ENCODE measurements around the gene NRG2.

NRG2 gene

DNA sequence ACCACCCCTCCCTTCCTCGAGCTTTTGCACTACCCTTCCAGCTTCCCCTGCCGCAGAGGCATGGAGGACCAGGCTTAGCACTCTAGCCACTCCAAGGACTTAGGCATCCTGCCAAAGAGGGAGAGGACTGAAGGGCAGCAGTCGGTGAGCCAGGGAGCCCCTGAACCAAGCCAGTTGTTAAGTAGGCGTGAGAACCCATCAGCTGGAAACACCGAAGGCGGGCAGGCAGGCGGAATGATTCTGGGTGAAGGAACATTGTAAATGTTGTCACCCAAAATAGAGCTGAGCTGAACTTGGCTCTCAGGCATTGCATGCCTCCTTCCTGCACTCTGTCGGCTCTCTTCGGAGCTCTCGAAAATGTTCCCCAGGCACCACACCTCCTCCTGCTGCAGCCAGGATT, 42.8 kb downstream of the NRG2 start:
- Histone ChIP-seq H3K9ac (ENCODE audit: low read length) (no peak overlapping the region), H3K4me1 (ENCODE audit: control insufficient read depth, insufficient read depth, low read length) (no peaks in the 10 kb centered on the region), H3K9me3 (ENCODE audit: control insufficient read depth, low read length) (no peaks in the 10 kb centered on the region), H3K36me3 (ENCODE audit: control insufficient read depth, insufficient read depth, low read length) (no peaks in the 10 kb centered on the region), H3K27me3 (ENCODE audit: control insufficient read depth, insufficient read depth, low read length) (peaks cover 16% of the 10 kb centered on the region), H3K4me3 (ENCODE audit: low read length) (no peak overlapping the region)

DNA sequence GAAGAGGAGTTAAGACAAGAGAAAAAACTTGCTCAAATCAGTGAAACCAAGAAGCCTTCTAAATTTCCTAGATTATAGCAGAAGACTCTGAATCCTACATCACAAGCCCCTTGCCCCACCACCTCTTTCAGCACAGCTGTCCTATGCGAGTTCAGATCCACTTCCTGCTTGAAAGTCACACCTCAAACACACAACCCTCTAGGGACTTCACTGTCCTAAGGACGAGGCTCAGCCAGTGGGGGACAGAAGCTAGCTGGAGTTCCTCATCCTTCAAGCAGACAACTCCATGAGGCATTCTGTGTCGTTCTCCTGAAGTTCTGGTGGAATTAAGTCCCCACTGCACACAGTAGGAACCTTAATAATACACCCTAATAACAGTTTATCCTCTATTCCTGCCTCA, 44.3 kb downstream of the NRG2 start:
- H3K9ac ChIP-seq (ENCODE audit: low read length): no peak overlapping the region
- H3K4me1 ChIP-seq (ENCODE audit: control insufficient read depth, insufficient read depth, low read length): no peaks in the 10 kb centered on the region
- H3K9me3 ChIP-seq (ENCODE audit: control insufficient read depth, low read length): no peaks in the 10 kb centered on the region
- no peak overlapping the region for H3K4me3 ChIP-seq (ENCODE audit: low read length)
- H3K27me3 ChIP-seq (ENCODE audit: control insufficient read depth, insufficient read depth, low read length): peaks cover 16% of the 10 kb centered on the region
- H3K36me3 ChIP-seq (ENCODE audit: control insufficient read depth, insufficient read depth, low read length): no peaks in the 10 kb centered on the region

DNA sequence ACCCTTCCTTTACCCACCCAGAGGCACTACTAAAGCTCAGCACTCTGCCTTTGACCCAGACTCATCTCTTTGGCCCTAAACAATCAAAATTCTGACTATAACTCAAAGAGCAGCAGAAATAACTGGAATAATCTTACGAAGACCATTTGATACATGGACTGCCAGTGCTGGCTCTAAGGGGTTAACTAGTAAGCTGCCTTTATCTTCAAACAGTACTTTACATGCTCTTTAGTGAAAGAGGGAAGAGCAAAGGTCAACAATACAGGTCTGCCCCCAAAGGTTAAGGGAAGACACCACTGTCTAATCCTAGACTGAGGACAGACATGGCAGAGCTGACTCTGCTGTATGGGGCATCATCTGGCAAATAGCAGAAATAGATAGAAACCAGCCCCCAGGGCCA, 45.8 kb downstream of the NRG2 start:
- Histone ChIP-seq H3K27me3 (ENCODE audit: control insufficient read depth, insufficient read depth, low read length) (peaks cover 12% of the 10 kb centered on the region), H3K9me3 (ENCODE audit: control insufficient read depth, low read length) (no peaks in the 10 kb centered on the region), H3K9ac (ENCODE audit: low read length) (no peak overlapping the region), H3K4me1 (ENCODE audit: control insufficient read depth, insufficient read depth, low read length) (no peaks in the 10 kb centered on the region), H3K36me3 (ENCODE audit: control insufficient read depth, insufficient read depth, low read length) (no peaks in the 10 kb centered on the region), H3K4me3 (ENCODE audit: low read length) (no peak overlapping the region)

DNA sequence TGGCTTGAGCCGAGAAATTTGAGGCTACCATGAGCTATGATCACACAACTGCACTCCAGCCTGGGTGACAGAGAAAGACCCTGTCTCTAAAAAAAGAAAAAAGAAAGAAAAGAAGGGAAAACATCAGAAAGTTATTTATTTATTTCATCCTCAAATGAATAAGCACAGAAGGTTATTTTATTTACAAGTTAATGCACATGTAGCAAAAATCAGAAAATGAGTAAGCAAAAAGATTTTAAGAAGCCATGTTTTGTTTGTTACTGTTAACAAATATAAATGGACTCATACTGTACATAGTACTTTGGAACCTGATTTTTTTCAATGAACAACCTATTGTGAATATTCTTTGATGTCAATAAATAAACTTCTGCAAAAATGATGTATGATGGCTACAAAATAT, 47.2 kb downstream of the NRG2 start:
- Histone ChIP-seq H3K4me1 (ENCODE audit: control insufficient read depth, insufficient read depth, low read length) (no peaks in the 10 kb centered on the region), H3K36me3 (ENCODE audit: control insufficient read depth, insufficient read depth, low read length) (no peaks in the 10 kb centered on the region), H3K27me3 (ENCODE audit: control insufficient read depth, insufficient read depth, low read length) (peaks cover 12% of the 10 kb centered on the region), H3K9me3 (ENCODE audit: control insufficient read depth, low read length) (no peaks in the 10 kb centered on the region), H3K9ac (ENCODE audit: low read length) (no peak overlapping the region), H3K4me3 (ENCODE audit: low read length) (no peak overlapping the region)

DNA sequence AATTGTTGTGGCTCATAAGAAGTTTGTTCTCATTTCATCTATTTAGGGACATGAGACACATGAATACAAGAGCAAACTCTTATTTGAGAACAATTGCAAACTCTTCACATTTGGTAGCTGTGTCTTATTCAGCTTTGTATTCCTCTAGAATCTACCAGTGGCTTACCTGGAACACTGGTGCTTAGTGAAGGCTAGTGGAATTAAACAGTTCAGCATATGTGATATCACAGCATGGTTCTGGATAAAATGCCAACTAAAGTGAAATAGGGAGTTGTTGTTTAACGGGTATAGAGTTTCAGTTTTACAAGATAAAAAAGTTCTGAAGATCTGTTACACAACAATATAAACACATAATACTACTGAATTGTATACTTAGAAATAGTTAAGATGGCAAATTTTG, 48.9 kb downstream of the NRG2 start:
- Histone ChIP-seq H3K27me3 (ENCODE audit: control insufficient read depth, insufficient read depth, low read length) (peaks cover 5% of the 10 kb centered on the region), H3K9me3 (ENCODE audit: control insufficient read depth, low read length) (no peaks in the 10 kb centered on the region), H3K9ac (ENCODE audit: low read length) (no peak overlapping the region), H3K36me3 (ENCODE audit: control insufficient read depth, insufficient read depth, low read length) (no peaks in the 10 kb centered on the region), H3K4me1 (ENCODE audit: control insufficient read depth, insufficient read depth, low read length) (no peaks in the 10 kb centered on the region), H3K4me3 (ENCODE audit: low read length) (no peak overlapping the region)

DNA sequence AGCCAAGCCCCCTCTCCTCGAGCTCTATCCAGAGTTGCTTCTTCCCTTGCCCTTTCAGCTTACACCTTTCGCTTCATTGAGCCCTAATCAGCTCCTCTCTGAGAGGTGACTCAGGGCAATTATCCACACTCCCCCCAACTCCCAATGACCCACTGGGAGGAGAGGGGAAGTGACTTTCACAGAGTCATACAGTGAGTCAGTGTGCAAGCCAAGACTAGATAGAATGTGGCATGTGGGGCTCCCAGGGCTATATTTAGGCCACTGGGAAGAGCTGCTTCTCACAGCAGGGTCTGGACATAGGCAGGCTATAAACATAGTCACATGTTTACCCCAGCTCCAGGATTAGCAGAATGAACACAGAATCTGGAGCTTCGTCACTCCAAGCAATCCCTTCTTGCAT, 57.4 kb downstream of the NRG2 start:
- Histone ChIP-seq H3K4me3 (ENCODE audit: low read length) (no peak overlapping the region), H3K9ac (ENCODE audit: low read length) (no peak overlapping the region), H3K27me3 (ENCODE audit: control insufficient read depth, insufficient read depth, low read length) (peaks cover 6% of the 10 kb centered on the region), H3K9me3 (ENCODE audit: control insufficient read depth, low read length) (no peaks in the 10 kb centered on the region), H3K4me1 (ENCODE audit: control insufficient read depth, insufficient read depth, low read length) (no peaks in the 10 kb centered on the region), H3K36me3 (ENCODE audit: control insufficient read depth, insufficient read depth, low read length) (no peaks in the 10 kb centered on the region)

DNA sequence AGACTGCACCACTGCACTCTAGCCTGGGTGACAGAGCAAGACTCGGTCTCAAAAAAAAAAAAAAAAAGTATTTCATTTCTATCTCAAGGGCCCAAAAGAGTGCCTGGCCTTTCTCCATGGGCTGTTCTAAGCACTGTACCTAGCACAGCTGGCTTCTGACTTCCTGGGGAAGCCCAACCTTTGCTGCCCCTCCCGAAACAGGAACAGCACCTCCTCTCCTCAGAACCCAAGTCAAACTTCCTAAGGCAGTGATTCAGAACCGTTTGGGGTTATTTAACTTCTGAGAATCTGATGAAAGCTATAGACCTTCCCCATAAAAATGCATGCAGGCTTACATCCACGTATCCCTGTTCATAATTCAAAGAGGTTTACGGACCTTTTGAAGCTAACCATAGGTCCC, 57.8 kb downstream of the NRG2 start:
- Histone ChIP-seq H3K4me1 (ENCODE audit: control insufficient read depth, insufficient read depth, low read length) (no peaks in the 10 kb centered on the region), H3K9ac (ENCODE audit: low read length) (no peak overlapping the region), H3K4me3 (ENCODE audit: low read length) (no peak overlapping the region), H3K9me3 (ENCODE audit: control insufficient read depth, low read length) (no peaks in the 10 kb centered on the region), H3K36me3 (ENCODE audit: control insufficient read depth, insufficient read depth, low read length) (no peaks in the 10 kb centered on the region), H3K27me3 (ENCODE audit: control insufficient read depth, insufficient read depth, low read length) (peaks cover 10% of the 10 kb centered on the region)

DNA sequence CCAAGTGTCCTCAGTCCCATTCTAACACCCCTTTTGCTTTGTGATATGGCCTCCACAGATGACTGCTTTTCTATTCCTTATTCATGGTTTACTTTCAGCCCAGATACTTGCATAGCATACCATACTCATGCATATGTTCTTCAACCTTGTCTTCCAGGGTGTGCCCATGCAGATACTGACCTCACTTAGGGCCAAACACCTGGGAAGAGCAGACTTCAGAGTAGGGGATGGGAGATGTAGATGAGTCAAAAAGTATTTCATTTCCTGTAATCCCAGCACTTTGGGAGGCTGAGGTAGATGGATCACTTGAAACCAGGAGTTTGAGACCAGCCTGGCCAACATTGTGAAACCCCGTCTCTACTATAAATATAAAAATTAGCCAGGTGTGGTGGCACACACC, 58.3 kb downstream of the NRG2 start:
- Histone ChIP-seq H3K9ac (ENCODE audit: low read length) (no peak overlapping the region), H3K4me3 (ENCODE audit: low read length) (no peak overlapping the region), H3K9me3 (ENCODE audit: control insufficient read depth, low read length) (no peaks in the 10 kb centered on the region), H3K36me3 (ENCODE audit: control insufficient read depth, insufficient read depth, low read length) (no peaks in the 10 kb centered on the region), H3K4me1 (ENCODE audit: control insufficient read depth, insufficient read depth, low read length) (no peaks in the 10 kb centered on the region), H3K27me3 (ENCODE audit: control insufficient read depth, insufficient read depth, low read length) (peaks cover 13% of the 10 kb centered on the region)

DNA sequence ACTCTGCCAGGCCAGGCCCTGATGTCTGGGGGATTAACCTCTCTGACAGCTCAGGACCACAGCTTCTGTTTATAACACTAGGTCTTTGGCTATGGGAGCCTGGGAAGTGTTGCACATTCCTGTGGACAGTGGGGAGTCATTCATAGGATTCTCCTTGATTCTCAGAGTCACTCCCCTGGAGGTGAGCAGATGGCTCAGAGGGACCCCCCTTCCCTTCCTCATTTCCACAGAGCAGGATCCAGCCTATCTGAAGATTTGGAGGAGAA, 60.2 kb downstream of the NRG2 start:
- peaks cover 13% of the 10 kb centered on the region for H3K27me3 ChIP-seq (ENCODE audit: control insufficient read depth, insufficient read depth, low read length)
- H3K9me3 ChIP-seq (ENCODE audit: control insufficient read depth, low read length): no peaks in the 10 kb centered on the region
- no peak overlapping the region for H3K4me3 ChIP-seq (ENCODE audit: low read length)
- no peaks in the 10 kb centered on the region for H3K4me1 ChIP-seq (ENCODE audit: control insufficient read depth, insufficient read depth, low read length)
- H3K9ac ChIP-seq (ENCODE audit: low read length): no peak overlapping the region
- no peaks in the 10 kb centered on the region for H3K36me3 ChIP-seq (ENCODE audit: control insufficient read depth, insufficient read depth, low read length)

DNA sequence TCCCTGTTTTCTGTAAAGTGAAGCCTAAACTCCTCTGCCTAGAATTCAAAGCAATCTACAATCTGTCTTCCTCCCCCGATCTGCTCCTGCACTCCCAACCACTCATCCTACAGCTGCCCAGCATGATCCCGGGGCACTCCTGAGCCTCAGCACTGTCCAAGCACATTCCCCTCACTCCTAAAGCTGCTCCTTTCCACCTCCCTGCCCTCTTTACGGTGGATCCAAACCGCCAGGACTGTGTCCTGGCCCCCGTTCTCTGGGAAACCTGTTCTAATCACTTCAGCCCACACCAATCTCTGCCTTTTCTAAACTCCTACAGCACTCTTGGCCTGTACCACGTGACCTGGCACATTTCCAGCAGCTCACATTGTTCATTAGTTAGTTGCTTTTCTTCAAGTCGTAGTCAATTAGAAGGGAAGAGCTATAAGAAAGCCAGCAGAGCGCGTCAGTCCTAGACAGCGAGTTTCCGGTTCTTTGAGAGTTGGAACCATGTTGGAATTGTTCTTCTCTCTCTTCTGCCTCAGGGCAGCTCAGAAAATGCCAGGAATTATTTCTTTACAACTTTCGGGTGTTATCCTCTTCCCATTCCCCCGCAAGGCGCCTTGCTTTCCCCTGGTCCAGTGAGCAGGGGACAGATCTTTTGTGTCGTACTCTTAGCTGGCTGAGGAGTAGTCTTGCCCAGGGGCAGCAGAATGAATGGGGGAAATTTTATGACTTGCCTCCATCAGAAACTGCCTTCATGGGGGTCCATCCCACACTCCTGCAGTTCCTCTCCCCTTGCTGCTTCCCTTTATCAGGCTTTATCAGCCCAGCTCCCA, 60.7 kb downstream of the NRG2 start:
- H3K9ac ChIP-seq (ENCODE audit: low read length): no peak overlapping the region
- H3K36me3 ChIP-seq (ENCODE audit: control insufficient read depth, insufficient read depth, low read length): no peaks in the 10 kb centered on the region
- H3K4me3 ChIP-seq (ENCODE audit: low read length): no peak overlapping the region
- no peaks in the 10 kb centered on the region for H3K9me3 ChIP-seq (ENCODE audit: control insufficient read depth, low read length)
- no peaks in the 10 kb centered on the region for H3K4me1 ChIP-seq (ENCODE audit: control insufficient read depth, insufficient read depth, low read length)
- peaks cover 13% of the 10 kb centered on the region for H3K27me3 ChIP-seq (ENCODE audit: control insufficient read depth, insufficient read depth, low read length)

DNA sequence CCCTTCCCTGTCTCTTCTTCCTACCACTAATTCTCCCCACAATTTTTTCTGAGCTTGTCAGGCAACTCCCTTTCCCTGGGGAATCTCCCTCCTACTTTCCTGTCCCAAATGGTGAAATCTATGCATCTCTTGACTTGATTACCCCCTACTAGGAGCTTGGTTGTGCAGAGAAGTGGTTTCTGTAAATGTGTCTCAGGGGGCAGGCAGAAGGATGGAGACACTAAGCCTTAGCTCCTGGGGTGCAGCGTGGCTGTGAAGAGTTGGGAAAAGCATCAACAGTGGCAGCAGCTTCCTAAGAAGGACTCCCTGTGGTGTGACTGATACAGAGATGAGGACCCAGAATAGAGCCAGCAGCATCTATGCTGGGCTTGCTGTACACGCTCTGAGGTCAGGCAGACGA, 62.3 kb downstream of the NRG2 start:
- Histone ChIP-seq H3K27me3 (ENCODE audit: control insufficient read depth, insufficient read depth, low read length) (peaks cover 13% of the 10 kb centered on the region), H3K9ac (ENCODE audit: low read length) (no peak overlapping the region), H3K4me3 (ENCODE audit: low read length) (no peak overlapping the region), H3K36me3 (ENCODE audit: control insufficient read depth, insufficient read depth, low read length) (no peaks in the 10 kb centered on the region), H3K4me1 (ENCODE audit: control insufficient read depth, insufficient read depth, low read length) (no peaks in the 10 kb centered on the region), H3K9me3 (ENCODE audit: control insufficient read depth, low read length) (no peaks in the 10 kb centered on the region)

DNA sequence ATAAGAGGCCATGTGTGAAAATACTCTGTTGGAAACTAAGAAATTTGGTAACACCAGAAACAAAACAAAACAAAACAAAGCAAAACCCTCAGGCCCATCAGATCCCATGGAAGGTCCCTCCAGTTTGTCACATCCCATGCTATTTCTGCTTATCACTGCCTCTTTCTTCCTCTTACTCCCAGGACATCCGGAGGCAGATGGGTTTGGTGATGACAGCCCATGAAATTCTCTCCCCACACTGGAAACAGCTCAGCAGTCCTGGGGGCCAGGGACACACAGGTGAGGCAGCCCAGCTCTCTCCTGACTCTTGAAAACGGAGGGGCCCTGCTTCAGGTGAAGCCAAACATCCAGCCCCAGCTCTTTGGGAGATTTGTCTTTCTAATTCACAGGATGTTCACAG, 63.2 kb downstream of the NRG2 start:
- Histone ChIP-seq H3K4me1 (ENCODE audit: control insufficient read depth, insufficient read depth, low read length) (no peaks in the 10 kb centered on the region), H3K4me3 (ENCODE audit: low read length) (no peak overlapping the region), H3K36me3 (ENCODE audit: control insufficient read depth, insufficient read depth, low read length) (no peaks in the 10 kb centered on the region), H3K27me3 (ENCODE audit: control insufficient read depth, insufficient read depth, low read length) (peaks cover 13% of the 10 kb centered on the region), H3K9ac (ENCODE audit: low read length) (no peak overlapping the region), H3K9me3 (ENCODE audit: control insufficient read depth, low read length) (no peaks in the 10 kb centered on the region)

DNA sequence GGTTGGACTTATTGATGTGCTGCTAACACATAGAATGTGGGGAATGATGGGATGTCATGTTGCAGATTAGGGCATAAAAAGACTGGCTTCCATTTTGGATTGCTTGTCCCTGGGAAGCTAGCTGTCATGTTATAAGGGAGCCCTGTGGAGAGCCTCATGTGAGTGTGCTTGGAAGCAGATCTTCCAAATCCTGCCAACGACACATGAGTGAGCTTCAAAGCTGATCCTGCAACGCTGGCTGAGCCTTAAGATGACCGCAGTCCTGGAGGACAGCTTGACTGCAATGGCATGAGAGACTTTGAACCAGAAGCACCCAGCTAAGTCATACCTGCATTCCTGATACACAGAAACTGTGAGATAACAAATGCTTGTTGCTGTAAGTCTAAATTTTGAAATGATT, 63.6 kb downstream of the NRG2 start:
- H3K9ac ChIP-seq (ENCODE audit: low read length): no peak overlapping the region
- H3K4me3 ChIP-seq (ENCODE audit: low read length): no peak overlapping the region
- peaks cover 13% of the 10 kb centered on the region for H3K27me3 ChIP-seq (ENCODE audit: control insufficient read depth, insufficient read depth, low read length)
- no peaks in the 10 kb centered on the region for H3K4me1 ChIP-seq (ENCODE audit: control insufficient read depth, insufficient read depth, low read length)
- no peaks in the 10 kb centered on the region for H3K9me3 ChIP-seq (ENCODE audit: control insufficient read depth, low read length)
- no peaks in the 10 kb centered on the region for H3K36me3 ChIP-seq (ENCODE audit: control insufficient read depth, insufficient read depth, low read length)

Data from mucosa of stomach (tissue), 1 donor.